Right atrium auricular region (tissue), 2 donors: ENCODE results near the gene REXO2. TPM values are rescaled to one million over a fixed set of nuclear protein-coding genes. Genes with fewer than 3 reads are reported as not detected.

Experiments used
- DNase-seq: peaks from one replicate; pipeline ENCODE4 v3.0.0-alpha.2; 2019; ENCODE audit warnings: low spot score
- H3K27ac ChIP-seq, 2 donors: fragments of 200-600 bp; sonication (generic); 1 replicate in 1 of 2; 2 replicates in 1 of 2; pipeline ENCODE4 v1.5.1; 2016 to 2019
- H3K27me3 ChIP-seq, 2 donors: fragments of 200-600 bp; sonication (generic); one replicate each; pipeline versions ENCODE4 v1.5.1 to v1.6.0; 2017 to 2019
- H3K36me3 ChIP-seq: fragments of 200-600 bp; sonication (generic); one replicate; pipeline ENCODE4 v1.5.1; 2016
- H3K4me1 ChIP-seq, 2 donors: fragments of 200-600 bp; sonication (generic); one replicate each; pipeline versions ENCODE4 v1.5.1 to v1.6.0; 2017 to 2019
- H3K4me3 ChIP-seq, 2 donors: fragments of 200-600 bp; sonication (generic); 1 replicate in 1 of 2; 2 replicates in 1 of 2; pipeline ENCODE4 v1.5.1; 2017 to 2019; ENCODE audit warnings: mild to moderate bottlenecking in 1 of 2, moderate library complexity in 1 of 2
- H3K9me3 ChIP-seq, 2 donors: fragments of 200-600 bp; sonication (generic); one replicate each; pipeline ENCODE4 v1.5.1; 2019
- CTCF ChIP-seq, 2 donors: fragments of 200-600 bp; sonication (generic); IDR thresholded peaks; one replicate each; pipeline ENCODE4 v1.5.1; 2019; ENCODE audit warnings: antibody characterized with exemption in 2 of 2
- total RNA-seq, 2 donors: library from RNA; depleted of rRNA; stranded (reverse); fragments of >200 nt; gene quantifications; one replicate each; pipeline ENCODE4 v1.1.0, GENCODE V29; 2016

Gene REXO2
- total RNA-seq: 100 to 1,000 TPM; 129 to 144 TPM

- peak in 1 of 2 donors; percentile 42 for TF ChIP-seq CTCF (IDR thresholded peaks at IDR 0.05)
- H3K36me3 ChIP-seq: no peaks in the 10 kb centered on the region
- H3K9me3 ChIP-seq: no peaks in the 10 kb centered on the region
- no peaks in the 10 kb centered on the region for H3K27me3 ChIP-seq
- H3K27ac ChIP-seq: peak within 1 kb of the TSS; percentile 89 to 92
- peak within 1 kb of the TSS; percentile 74 to 95 for H3K4me3 ChIP-seq
- H3K4me1 ChIP-seq: peaks cover 0 to 17% of the 10 kb centered on the region in 2 donors
- DNase-seq: peak; percentile 95
Measured at GRCh38 chr11:114439229-114440120, at the start of gene REXO2. Gene REXO2 (plus strand): TSS chr11:114439467. CDS start chr11:114439529, 62 bp downstream.

DNA sequence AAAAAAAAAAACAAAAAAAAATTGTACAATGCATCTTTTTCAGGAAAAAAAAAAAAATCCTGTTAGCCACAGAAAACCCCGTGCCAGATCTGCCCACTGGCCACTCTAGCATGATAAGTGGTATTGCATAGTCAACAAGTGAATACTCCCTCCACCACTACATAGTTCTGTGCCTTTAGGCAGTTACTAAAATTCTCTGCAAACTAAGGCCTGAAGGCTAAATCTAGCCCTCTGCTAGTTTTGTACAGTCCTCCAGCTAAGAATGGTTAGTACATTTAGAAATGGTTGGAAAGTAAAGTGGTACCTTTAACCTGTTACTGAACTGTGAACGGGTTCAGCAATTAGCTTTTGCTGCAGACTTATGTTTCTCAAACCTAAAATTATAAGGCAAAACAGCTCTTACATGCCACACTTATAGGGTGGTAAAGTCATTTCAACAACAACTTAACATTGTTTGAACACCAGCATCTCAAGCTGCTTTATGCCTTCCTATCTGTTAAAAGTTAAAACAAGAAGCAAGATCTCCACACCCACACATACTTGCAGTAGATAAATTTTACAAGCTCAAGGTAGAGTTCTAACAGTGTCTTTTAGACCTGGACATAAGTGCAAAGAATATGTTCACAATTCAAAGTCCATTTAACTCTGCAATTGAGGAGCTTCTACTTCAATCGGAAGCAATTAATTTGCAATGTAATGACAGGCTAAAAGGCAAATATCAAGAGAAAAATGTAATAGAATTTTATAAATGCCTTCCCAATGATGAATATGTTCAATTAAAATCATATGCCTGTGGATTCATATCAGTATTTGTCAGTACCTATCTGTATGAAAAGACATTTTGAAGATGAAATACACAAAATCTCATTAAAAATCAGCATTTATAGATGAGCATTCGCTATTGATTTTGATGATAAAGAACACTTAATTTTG is 46.3 kb upstream of the REXO2 start:
- TF ChIP-seq CTCF (IDR thresholded peaks at IDR 0.05): no peak
- Histone ChIP-seq H3K27ac (no peak overlapping the region), H3K4me1 (peaks cover 0 to 7% of the 10 kb centered on the region in 2 donors), H3K27me3 (no peaks in the 10 kb centered on the region), H3K9me3 (no peaks in the 10 kb centered on the region), H3K4me3 (no peak overlapping the region), H3K36me3 (no peaks in the 10 kb centered on the region)
- DNase-seq: no peak

GRCh38 chr11:114395736-114396135 is 43.5 kb upstream of the REXO2 start:
- peak in 1 of 2 donors; percentile 19 for TF ChIP-seq CTCF (IDR thresholded peaks at IDR 0.05)
- Histone ChIP-seq H3K4me1 (peaks cover 0 to 13% of the 10 kb centered on the region in 2 donors), H3K27ac (no peak overlapping the region), H3K27me3 (no peaks in the 10 kb centered on the region), H3K36me3 (no peaks in the 10 kb centered on the region), H3K9me3 (no peaks in the 10 kb centered on the region), H3K4me3 (no peak overlapping the region)
- DNase-seq: no peak

- H3K36me3 ChIP-seq: no peaks in the 10 kb centered on the region
- H3K9me3 ChIP-seq: no peaks in the 10 kb centered on the region
- no peak for TF ChIP-seq CTCF (IDR thresholded peaks at IDR 0.05)
- no peak overlapping the region for H3K4me3 ChIP-seq
- no peak overlapping the region for H3K27ac ChIP-seq
- DNase-seq: no peak
- H3K27me3 ChIP-seq: no peaks in the 10 kb centered on the region
- H3K4me1 ChIP-seq: peaks cover 0 to 20% of the 10 kb centered on the region in 2 donors
Measured at GRCh38 chr11:114396916-114397315, 42.4 kb upstream of the REXO2 start.

DNA sequence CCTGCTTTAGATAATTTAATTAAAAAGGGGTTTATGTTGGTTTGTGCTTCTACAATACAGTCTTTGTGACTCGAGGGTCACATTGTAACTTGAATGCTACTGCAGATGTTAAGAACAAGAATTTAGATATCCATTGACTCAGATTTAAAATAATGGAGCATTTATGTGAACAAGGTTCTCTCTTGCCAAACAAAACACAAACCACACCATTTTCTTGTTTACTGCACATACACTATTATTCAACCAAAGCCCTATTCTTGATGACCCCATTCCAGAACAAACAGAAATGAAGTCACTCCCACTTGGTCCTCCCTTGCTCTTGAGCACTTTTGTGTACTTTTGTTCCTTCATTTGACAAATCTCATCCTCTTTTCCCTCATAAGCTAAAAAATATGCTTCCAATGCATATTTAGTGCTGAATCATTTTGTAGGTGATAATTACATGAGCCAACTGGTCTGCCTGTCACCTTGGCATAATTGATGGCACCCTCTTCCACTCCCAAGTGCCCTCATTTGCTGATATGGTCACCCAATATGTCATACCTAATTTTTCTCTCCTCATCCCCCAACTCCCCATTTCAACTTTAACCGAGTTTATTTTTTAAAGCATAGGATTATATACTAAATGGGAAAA is 41.8 kb upstream of the REXO2 start:
- no peak for TF ChIP-seq CTCF (IDR thresholded peaks at IDR 0.05)
- no peak overlapping the region for H3K27ac ChIP-seq
- H3K36me3 ChIP-seq: no peaks in the 10 kb centered on the region
- H3K4me3 ChIP-seq: no peak overlapping the region
- no peaks in the 10 kb centered on the region for H3K27me3 ChIP-seq
- peaks cover 0 to 25% of the 10 kb centered on the region in 2 donors for H3K4me1 ChIP-seq
- no peaks in the 10 kb centered on the region for H3K9me3 ChIP-seq
- no peak for DNase-seq
